GM19455 (cell line): ENCODE data around the gene AKAP13.
A peak's percentile ranks its signal among the peaks of the same experiment; 100 is the strongest.
"Not testable (repeated sequence)": the region's sequence is repeated elsewhere in the genome, so short reads cannot be mapped to it uniquely, and the experiment has no call there.

Source experiments
- ATAC-seq: cut with Tn5 transposase; IDR thresholded peaks from one replicate; pipeline ENCODE4 v1.9.1; 2021; ENCODE audit not compliant: unreplicated experiment

The AKAP13 gene

DNA sequence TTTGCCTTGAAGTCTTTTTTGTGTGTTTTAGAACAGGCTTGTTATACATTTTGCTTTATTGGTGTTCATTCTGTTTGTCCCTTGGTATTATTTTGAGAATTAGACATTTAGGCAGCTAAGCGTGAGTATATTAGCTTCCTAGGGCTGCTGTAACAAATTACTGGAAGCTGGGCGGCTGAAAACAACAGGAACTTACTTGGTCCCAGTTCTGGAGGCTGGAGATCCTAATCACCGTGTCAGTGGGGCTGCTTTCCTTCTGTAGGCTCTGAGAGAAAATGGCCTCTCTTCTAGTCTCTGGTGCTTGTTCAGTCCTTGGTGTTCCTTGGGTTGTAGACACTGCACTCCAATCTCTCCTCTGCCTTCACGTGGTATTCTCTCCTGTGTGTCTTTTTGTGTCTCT is 272.1 kb downstream of the AKAP13 start:
- no peak for ATAC-seq

DNA sequence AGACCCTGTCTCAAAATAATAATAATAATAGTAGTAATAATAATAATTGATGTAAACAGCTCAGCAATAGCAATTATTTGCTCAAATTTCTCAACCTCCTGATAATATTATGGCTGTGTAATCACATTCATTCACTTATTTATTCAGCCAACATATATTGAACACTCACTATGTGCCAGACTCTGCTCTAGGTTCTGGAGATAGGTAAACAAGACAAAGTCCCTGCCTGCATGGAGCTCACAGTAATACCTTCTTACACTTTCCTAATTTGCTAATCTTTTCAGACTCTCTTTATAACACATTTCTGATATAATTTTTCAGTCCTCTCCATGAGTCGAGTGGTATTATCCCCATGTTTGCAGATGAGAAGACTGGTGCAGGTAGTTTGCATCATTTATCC is 276.7 kb downstream of the AKAP13 start:
- no peak for ATAC-seq

DNA sequence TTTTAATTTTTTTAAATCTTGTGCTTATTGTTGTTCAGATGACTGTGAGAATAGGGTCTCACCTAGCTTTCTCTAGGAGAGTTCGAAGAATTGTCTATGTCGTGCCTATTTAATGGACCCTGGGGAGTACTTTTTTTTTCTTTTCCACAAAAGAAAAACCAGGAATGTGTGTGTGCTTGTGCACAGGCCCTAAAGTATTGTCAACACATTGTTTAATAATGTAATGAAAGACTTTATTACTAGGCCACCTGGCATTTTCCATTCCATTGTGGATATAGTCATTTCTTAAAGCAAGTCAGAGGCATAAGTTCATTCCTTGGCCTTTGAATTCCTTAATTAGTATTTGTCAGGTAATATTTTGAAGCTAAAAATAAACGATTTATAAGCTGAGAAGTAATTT is 278.4 kb downstream of the AKAP13 start:
- no peak for ATAC-seq

DNA sequence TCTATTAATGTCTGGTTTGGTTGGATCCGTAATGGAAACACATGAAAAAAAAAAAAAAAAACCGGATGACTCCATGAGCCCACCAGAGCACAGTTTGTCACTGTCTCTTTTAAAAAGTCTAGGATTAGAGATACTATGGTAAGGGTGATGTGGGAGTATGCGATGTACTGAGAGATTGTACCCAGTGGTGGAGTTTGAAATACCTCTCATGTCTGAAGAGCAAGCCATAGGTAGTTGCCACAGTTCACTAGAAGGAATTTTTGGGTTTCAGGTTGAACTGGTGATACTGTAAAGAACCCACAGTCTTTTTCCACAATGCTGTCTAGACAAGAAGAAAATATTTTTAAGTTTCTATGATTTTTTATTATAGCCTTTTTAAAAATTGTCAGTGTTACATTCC is 281.5 kb downstream of the AKAP13 start:
- ATAC-seq = no peak

DNA sequence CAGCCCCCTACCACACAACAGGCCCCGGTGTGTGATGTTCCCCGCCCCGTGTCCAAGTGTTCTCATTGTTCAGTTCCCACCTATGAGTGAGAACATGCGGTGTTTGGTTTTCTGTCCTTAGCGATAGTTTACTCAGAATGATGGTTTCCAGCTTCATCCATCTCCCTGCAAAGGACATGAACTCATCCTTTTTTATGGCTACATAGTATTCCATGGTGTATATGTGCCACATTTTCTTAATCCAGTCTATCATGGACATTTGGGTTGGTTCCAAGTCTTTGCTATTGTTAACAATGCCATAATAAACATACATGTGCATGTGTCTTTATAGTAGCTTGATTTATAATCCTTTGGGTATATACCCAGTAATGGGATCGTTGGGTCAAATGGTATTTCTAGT is 285.3 kb downstream of the AKAP13 start:
- not testable (repeated sequence) for ATAC-seq

DNA sequence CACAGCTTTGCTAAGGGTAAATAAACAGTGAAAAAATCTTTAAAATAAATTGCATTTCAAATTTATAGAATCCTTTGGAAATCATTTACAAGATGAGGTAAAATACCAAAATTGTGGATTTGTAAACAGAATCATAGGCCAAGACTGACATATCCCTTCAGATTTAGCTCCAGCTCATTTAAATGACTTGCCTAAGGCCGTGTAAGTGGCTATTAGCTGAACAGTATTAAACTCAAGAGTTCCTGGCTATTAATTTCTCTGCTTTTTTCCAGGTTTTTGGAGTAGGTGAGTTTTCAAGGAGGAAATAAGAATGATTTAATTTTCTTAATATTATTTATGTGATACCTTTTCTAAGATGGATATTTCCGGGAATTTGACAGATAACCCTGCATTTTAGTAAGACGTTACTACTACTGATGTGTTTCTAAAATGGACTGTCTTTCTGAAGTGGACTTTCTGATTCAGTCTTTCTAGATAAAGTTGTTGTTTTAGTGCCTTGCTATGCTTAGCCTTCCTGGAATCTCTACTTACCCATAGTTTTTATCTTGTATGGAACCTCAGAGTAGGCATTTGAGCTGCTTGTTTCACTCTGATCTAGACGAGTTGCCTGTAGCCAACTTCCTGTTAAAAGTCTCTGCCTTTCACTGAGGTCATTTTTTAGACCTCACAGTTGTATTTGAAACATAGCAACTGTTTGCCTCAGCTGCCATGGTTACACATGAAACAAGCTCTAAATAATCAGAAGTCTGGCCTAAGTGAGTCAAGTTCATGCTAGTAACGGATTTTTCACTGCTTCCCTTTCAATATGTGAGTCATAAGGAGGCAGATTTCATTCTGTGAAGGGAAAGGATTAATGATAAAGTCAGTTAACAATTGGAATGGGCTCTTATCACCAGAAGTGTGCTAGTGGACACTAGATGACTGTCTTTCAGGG is 287.4 kb downstream of the AKAP13 start:
- ATAC-seq = peak; percentile 95

DNA sequence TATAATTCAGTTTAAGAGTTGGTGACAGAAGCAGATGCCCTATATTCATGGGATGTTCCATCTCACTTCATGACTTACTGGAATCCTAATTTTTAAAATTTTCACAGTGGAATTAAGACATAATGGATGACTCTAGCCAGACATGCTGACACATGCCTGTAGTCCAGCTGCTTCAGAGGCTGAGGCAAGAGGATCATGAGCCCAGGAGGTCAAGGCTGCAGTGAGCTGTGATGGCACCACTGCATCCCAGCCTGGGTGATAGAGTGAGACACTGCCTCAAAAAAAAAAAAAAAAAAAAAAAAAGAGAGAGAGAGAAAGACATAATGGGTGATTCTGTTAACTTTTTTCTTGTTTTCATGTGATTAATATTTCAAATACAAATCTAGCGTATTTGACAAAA is 290.8 kb downstream of the AKAP13 start:
- no peak for ATAC-seq

DNA sequence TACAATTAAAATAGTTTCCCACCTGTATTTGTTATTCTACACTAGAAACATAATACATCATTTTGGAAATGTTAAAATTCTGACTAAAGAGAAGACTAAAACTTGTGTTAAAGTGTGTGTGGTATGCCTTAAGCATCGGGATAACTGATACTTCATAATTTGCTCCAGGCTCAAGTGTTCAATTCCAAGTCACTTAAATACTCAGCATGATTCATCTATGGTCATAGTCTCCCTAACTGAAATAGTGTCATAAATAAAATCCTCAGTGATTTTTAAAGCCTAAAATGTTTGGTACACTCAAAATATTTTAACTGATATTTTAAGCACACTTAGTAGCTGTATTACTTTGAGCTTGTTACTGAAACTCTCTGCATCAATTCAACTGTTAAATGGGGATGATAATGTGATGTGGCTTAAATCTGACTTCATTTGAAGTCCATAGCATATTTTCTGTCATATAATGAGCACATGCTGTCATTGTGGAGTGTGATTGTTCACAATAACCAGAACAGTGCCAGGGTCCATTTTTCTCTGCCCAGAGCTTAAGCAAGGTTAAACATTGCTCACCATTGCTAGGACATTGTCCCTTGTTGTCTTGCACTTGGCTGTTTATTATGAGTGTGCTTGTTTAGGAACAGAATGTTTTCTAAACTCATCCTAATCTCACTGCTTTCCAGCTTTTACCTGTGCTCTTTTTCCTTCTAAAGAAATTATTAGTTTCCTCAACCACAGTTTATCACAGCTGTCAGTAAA is 292.1 kb downstream of the AKAP13 start:
- no peak for ATAC-seq

DNA sequence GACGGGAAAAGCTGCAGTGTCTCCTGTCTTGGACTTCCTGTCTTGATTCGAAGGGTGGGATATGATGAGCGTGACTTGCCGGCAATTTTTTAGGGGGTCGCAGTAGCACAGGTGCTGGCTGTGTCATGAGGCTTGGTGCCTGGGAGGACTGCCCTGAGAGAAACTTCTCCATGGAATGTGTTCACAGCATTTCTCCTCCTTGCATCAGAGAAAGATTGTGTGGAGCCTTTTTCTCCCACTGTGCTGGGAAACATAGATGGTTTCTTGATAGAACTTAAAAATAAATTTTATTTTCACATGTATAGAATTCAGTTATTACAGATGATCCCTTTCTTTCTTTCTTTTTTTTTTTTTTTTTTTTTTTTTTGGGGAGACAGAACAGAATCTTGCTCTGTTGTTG is 292.9 kb downstream of the AKAP13 start:
- no peak for ATAC-seq

DNA sequence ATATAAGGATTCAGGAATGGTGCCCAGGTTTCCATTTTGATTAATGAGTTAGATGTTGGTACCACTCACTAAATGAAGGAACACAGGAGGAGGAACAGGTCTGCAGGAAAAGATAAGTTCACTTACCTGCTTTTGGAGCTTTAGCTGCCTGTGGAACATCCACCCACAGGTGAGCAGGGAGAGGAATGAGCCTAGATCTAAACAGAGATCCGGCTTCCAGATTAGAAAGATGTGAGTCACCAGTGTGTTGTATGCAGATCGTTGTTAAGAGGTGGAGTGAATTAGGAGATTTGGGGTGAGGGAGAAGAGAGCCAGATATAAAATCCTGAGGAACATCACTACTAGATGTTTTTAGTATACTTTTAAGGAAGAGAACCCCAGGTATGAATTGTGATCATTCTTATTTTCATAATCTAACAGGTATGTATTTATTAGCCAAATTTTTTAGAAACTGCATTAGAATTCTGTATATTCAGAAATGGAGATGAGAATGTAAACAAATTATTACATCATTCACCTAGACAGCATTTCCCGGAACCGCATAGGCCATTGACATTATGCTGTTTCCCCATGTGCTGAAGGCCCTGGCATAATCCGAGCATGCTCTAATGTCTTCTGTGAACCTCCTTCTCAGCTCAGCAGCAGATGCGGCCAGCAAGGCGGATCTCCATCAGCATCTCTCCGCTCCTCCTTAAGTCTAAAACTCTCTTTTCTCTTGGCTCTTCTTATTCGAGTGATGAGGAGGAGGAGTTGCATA is 296.1 kb downstream of the AKAP13 start:
- ATAC-seq = no peak

DNA sequence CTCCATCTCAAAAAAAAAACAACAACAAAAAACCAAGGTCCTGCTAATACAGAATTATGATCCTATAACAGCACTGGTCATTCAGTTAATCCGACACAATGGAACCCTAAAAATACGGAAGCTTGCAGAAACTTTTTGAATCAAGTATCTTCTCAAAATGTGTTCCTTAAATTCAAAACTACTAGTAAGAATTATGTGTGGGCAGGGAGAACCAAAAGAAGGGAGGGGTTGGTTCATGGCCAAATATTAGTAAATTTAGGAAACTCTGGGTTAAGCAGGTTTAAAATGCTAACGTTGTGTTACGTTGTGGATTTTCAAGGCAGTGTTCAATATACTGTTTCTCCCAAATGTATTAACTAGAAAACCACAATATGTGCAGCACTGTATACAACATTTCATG is 298.8 kb downstream of the AKAP13 start:
- no peak for ATAC-seq

DNA sequence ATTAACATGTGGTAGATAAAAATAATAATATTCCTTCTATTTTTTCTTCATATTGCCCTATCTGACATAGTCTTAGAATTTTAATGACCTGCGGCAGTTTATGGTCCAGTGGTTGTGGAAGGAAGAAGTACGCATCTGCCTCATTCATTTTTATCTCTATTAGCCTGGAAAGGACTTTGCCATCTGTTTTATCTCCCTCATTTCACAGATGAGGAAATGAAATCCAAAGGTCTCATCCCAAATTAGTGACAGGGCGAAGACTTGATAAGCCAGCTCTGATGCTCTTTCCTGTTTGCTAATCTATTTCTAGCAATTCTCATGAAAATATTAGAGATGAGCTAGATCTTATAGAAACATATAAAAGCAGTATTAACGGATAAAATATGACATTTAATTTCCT is 301.0 kb downstream of the AKAP13 start:
- no peak for ATAC-seq

DNA sequence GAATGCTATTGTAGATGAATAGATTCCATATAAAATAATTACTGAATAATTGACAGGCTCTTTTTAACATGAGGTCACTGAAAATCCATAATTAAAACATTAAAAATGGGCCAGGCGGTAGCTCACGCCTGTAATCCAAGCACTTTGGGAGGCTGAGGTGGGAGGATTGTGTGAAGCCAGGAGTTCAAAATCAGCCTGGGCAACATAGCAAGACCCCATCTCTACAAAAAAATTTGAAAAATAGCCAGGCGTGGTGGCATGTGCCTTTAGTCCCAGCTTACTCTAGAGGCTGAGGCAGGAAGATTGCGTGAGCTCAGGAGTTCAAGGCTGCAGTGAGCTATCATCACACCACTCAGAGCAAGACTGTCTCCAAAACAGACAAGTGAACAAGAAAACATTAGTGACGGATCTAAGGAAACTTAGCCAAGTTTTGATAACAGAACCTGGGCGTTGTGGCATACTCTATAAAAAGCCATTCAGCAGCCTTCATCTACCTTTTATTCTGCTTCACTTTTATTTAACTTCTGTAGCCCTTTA is 303.8 kb downstream of the AKAP13 start:
- ATAC-seq = no peak

DNA sequence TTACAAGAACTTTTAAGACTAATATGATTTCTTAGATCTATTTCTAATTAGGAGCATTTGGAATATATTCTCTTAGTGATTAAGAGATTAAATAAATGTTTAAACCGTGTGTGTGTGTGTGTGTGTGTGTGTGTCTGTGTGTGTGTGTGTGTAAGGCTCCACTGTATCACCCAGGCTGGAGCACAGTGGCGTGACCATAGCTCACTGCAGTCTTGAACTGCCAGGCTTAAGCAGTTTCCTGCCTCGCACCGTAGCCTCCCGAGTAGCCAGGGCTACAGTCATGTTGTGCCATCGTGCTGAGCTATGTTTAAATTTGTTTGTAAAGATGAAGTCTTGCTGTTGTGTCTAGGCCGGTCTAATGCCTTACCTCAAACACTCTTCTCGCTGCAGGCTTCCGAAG is 305.0 kb downstream of the AKAP13 start:
- no peak for ATAC-seq

DNA sequence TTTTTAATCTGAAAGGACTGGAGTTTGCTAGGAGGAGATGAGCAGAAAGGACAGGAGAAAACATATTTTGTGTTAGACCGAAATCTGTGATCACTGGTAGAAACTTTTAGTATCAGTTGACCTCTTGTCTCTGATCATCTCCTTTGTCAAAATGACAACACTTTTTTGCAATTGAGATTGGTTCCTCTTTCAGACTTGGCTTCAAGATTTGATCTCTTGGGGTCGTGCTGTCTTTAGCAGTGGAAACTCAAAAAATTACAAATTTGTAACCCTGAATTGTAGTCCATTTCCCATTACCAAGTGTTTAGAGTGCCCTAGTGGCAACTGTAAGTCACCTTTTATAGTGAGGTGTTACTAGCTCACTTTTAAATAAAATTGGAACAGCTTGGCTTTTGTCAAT is 306.9 kb downstream of the AKAP13 start:
- ATAC-seq = no peak

DNA sequence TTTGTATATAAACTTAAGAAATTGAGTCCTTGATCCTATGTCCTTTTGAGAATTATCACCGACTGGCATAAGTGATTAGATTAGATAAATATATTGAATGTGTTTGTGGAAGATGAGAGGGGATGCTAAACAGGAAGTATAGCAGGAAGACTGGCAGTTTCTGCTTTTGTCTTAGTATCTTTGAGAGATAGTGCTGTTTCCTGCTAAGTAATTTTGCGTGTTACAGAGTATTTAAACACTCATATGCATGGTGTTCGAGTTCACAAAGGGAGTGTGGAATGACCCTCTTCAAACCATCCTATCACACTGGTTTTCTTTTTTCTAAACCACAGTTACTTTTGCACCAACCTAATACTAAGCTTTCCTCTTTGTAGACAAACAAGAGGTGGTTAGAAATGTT is 308.3 kb downstream of the AKAP13 start:
- no peak for ATAC-seq

DNA sequence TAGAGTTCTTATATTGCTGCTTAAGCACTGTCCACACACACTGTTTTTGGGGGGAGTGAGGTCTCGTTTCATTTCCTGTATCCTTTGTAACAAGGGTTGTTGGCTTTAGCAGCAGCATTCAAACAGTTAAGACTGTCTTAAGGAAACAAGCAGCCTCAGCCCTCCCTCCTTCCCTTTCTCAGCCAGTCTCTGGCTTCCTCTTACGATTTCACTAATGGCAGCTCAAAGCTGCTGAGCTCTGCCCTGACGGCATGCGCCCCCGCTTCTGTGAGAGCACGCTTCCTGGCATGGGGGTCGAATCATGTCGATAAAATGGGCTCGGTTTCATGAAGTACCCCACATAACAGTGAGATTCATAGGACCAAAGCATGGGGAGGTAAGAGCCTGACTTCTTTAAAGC is 309.3 kb downstream of the AKAP13 start:
- peak; percentile 39 for ATAC-seq

DNA sequence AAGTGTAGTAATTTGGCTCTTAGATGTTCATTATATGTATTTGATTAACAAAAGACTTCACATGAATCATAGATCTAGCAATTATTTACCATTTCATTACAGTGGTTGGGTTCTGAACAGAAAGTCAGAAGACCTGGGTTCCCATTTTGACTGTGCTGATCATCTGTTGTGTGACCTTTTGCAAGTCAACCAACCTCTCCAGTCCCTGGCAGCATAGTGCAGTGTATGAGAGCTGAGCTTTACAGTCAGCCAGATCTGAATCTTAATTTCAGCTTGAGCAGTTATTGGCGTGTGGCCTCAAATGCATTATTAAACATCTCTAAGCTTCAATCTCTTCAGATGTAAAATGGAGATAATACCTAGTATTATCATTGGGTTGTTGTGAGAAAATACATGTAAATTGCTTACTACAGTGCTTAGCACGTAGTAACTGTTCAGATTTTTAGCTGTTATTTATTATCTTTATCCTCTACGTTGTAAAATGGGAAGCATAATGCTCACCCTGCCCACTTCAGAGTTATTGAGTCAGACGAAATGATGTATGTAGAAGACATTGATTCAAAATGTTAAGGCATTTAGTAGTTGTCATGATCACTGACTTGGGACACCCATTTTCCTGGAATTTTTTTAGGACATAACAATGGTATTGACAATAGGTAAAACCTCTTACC is 310.3 kb downstream of the AKAP13 start:
- ATAC-seq = peak; percentile 48

DNA sequence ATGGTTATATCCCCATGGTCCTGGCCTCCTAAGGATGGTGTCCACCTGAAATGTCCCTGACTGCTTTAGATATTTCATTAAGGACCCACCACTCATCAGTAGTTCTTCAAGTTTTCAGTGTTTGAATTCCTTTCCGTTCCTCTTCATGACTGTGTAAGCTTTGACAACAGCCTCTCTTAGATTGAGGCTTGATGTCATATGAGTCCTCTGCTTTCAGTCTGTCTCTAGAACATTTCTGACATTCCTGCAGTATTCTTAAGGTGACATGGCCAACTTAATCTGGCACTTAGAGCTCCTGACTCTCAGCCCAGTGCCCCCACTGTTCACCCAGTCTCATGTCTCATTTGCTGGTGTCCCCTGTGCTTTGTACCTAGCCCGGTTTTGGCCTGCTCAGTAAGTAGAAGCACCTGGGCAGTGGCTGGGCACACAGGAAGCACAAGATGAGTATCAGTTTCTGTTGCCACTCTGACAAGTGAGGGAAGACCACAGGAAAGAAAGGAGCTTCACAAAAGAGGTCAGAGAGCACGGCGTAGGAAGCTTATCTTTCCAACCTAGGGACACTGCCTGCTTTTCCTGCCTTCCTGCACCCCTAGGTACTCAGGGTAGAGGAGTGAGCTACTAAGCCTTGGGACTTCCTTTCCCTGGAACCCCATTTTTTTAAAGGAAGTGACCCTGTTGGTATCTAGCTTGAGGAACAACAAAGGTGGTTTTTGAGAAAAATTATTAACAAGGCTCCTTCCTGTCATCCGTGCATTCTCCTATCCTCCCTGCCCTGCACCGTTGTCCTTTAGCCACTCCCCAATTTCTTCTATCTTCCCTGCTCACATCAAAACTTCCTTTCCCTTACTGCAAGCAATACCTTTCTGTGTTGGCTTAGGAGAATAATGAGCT is 311.2 kb downstream of the AKAP13 start:
- ATAC-seq = peak; percentile 41

DNA sequence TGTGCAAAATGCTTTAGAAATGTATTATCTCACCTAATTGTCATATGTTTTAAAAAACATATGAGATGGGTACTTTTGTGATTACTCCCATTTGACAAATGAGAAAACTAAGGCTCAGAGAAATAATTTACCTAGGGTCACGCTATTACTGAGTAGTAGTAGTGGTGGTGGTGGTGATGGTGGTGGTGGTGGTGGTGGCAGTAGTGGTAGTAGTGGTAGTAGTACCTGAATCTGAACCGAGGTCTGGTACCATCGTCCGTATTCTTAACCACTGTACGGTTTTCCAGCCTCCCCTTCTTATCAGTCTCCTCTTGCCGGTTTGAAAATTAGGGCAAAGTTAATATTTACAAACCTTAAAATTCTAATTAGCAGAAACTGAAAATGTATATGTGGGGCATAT is 311.9 kb downstream of the AKAP13 start:
- no peak for ATAC-seq
